DMS 273 treated with DMSO at 0.1 percent for 48 hours (cell line): ENCODE data around the gene GPR42.
"Not testable (repeated sequence)": the region's sequence is repeated elsewhere in the genome, so short reads cannot be mapped to it uniquely, and the experiment has no call there.

Source experiments
- DNase-seq: peaks from one replicate; lab custom pipeline; 2025; lab: John Stamatoyannopoulos, UW

The GPR42 gene

DNA sequence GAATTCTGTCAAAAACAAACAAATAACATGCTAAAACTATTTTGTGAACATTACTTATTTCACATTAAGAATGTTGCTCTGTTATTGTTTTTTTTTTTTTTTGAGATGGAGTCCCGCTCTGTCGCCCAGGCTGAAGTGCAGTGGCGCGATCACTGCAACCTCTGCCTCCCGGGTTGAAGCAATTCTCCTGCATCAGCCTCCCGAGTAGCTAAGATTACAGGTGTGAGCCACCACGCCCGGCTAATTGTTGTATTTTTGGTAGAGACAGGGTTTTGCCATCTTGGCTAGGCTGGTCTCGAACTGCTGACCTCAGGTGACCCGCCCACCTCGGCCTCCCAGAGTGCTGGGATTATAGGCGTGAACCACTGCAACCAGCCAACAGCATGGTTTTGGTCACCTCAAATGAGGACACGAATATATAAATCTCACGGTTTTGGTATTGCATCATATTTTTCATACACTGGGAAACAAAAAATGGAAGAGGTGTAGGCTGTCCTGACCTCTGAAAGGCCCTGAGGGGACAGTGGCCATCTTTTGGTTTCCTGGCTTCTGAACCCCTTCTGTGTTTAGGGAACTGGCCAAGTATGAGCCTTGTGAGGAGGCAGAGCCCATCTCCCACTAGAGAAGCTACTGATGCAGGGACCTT lies 25.5 kb downstream of the GPR42 start:
- no peak for DNase-seq

DNA sequence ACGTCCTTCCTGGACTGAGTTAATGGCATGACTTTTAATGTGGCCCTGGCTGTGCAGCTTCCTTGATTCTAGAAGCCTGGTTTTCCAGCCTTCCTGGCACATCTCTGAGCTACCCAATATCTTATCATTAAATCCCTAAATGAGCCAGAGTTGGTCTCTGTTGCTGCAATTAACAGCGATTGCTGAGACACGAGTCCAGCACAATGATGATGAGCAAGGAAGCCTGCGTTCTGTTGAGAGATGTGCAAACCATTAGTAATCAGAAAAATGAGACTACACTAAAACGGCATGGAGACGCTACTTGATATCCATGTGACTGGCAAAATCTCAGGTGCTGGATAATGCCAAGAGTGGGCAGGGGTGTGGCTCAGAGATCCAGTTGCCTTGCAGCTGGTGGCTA lies 26.2 kb downstream of the GPR42 start:
- DNase-seq = no peak

DNA sequence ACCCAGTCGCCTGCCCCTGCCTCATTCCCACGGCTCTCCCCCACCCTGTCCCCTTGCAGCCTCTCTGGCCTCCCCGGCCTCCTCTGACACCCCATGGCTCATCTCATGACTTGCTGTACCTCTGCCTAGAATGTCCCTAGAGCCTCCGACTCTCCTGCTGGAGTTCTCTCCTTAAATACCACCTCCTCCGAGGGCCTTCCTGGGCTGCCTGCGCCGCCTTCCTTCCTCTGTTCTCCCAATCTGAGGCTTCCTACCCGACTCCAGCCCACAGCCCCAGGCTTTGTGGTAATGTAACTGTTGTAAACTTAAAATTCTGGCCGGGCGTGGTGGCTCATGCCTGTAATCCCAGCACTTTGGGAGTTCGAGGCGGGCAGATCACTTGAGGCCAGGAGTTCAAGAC lies 27.7 kb downstream of the GPR42 start:
- no peak for DNase-seq

DNA sequence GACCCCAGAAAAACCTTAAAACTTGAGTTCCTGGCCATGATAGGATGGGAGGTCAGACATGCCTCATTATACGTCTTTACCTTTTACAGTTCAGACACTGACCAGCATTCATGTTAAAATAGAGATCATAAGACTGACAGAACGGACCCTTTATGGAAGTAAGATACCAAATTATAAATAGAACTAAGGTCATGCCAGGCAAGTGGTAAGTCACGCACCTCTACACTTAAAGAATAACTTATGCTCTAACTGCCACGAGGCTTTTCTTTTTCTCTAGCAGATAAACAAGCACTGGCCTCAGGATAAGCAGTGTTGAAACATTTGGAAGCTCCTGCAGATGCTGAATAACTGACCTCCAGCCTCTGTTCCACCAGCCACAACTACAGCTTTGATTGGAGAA lies 28.4 kb downstream of the GPR42 start:
- DNase-seq = no peak

DNA sequence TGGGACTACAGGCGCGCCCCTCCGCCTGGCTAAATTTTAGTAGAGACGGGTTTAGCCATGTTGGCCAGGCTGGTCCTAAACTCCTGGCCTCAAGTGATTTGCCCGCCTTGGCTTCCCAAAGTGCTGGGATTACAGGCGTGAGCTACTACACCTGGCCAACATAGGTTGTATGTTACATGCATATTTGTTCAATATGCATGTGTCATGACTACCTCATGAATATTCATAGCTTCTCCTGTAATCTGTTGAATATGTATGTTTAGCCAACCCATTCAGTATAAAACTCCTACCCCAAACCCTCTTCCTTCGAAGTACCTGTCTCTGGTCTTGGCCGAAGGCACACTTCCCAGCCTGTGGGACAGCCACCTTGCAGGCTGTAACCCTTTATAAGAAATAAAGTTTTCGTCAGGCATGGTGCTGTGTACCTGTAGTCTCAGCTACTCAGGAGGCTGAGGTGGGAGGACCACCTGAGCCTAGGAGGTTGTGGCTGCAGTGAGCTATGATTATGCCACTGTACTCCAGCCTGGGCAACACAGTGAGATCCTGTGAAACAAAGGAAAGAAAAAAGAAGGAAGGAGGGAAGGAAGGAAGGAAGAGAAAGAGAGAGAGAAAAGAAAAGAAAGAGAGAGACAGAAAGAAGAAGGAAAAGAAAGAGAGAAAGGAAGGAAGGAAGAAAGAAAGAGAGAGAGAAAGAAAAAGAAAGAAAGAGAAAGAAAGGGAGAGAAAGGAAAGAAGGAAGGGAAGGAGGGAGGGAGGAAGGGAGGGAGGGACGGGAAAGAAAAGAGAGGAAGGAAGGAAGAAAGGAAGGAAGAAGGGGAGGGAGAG lies 29.3 kb downstream of the GPR42 start:
- DNase-seq = no peak

DNA sequence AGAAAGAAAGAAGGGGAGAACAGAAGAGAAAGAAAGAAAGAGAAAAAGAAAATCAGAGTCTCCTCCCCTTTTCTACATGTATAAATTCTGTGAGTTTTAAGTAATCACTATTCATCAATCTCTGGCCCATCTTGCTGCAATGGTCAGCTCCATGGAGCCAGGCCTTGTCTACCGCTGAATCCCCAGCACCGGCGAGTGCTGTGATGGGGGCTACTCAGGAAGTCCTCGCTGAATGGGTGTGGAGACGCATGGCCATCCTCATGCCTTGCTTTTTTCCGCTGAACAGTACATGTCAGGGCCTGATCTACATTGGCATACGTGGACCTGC lies 29.9 kb downstream of the GPR42 start:
- no peak for DNase-seq

DNA sequence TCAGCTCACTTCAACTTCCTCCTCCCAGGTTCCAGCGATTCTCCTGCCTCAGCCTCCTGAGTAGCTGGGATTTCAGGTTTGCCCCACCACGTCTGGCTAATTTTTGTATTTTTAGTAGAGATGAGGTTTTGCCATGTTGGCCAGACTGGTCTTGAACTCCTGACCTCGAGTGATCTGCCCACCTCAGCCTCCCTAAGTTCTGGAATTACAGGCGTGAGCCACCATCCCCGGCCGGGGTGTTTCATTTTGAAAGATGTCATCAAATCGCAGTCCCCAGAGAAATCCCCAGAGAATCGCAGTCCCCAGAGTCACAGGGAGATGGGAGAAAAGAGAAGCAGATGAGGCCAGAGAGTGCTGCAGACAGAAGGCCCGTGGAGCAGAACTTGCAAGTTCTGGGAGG lies 30.5 kb downstream of the GPR42 start:
- not testable (repeated sequence) for DNase-seq

DNA sequence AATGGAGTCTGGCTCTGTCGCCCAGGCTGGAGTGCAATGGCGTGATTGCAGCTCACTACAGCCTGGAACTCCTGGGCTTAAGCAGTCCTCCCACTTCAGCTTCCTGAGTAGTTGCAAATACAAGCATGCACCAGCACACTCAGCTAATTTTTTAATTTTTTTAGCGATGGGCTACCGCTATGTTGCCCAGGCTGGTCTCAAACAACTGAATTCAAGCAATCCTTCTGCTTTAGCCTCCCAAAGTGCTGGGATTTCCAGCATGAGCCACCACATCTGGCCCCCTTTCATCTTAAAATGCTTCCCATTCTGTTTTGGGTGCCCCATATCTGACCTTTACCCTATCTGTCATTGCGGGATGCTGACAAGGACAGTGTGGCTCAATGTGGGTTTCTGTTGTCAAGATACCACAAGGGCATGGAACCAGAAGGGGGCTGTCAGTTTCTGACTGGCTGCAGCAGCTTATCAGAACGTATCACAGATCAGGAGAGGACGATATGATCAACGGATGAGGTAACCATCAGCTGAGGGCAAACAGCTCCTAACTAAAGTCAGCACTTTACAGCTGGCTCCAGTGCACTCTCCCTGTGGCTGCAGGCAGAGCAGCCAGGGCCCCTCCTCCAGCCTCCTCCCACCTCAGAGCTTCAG lies 32.4 kb downstream of the GPR42 start:
- no peak for DNase-seq

DNA sequence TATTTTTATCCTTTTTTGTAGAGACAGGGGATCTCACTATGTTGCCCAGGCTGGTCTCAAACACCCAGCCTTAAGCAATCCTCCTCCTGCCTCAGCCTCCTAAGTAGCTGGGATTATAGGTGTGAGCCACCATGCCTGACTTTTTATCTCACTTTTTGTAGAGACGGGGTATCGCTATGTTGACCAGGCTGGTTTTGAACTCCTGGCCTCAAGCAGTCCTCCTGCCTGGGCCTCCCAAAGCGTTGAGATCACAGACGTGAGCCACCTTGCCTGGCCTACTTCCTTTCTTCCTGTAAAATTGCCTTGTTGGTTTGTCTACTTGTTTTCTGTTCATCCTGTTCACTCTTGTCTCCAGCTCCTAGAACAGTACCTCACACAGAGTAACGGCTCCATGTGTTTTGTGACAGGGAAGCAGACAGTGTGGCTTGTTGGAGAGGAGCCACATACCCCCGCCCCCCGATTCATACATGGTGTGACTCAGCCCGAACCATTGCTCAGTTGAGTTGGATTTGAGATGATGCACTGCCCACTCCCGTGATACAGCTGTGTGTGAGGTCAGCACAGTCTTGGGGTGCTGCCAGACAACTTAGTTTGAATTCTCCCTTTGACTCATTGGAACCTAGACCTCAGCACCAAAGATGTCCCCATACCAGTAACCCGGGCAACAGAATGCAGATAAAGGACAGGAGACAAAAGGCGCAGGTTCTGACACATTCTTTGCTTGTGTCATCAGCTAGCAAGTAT lies 34.2 kb downstream of the GPR42 start:
- no peak for DNase-seq

DNA sequence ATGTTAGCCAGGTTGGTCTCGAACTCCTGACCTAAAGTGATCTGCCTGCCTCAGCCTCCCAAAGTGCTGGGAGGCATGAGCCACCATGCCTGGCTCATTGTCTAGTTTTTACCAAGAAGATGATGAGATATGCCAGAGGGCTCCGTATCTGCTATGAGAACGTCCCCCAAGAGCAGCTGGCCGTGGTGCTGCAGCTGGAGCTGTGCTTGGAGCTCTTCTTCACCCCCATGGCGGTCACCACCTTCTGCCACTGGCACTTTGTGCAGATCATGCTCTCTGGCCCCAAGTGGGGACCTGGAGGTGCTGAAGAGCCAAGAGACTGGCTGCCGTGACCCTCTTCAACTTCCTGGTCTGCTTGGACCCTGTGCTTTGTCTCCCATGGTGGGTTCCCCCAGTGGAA lies 36.8 kb downstream of the GPR42 start:
- no peak for DNase-seq

DNA sequence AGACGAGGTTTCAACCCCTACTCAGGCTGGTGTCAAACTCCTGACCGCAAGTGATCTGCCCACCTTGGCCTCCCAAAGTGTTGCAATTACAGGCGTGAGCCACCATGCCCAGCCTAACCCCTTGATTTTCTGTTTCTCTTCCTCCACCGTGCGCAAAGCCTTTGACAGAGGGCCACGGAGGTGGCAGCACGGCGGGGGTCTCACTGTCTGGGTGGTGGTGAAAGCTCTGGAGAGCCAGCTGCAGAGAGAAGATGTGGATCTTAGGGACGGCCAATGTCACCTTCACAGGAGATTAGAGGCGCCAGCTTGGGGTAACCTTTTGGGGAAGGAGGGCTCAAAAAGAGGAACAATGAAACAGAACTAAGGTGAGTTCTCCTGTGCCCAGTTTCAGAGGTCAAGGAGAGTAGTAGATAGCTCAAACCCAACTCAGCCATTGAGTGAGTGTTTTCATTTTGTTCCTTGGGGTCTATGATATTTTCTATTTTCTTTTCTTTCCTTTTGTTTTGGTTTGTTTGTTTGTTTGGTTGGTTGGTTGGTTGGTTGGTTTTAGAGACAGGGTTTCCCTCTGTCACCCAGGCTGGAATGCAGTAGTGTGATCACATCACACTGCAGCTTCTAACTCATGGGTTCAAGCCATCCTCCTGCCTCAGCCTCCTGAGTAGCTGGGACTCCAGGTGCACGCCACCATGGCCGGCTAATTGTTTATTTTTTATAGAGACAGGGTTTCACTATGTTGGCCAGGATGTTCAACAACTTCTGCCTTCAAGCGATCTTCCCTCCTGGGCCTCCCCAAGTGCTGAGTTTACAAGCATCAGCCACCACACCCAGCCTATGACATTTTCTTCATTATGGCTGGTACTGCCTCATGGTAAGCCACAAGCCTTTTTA lies 37.7 kb downstream of the GPR42 start:
- no peak for DNase-seq

DNA sequence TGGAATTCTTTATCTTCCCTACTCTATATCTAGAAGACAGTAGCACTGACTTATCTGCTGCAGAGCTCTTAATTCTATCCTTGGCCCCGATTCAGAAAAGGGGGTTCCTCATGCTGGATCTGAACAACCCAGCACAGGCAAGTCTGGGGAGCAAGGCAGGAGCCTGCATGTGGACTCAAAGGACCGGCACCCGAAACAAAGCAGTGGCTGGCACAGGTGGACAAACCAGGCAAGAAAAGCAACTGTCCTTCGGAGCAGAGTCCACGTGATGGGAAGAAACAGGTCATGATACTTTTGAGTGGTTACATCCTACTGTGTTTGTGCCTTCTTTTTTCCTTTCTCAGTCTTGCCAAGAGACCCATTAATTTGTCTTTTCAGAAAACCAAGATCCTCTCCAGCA lies 38.3 kb downstream of the GPR42 start:
- no peak for DNase-seq

DNA sequence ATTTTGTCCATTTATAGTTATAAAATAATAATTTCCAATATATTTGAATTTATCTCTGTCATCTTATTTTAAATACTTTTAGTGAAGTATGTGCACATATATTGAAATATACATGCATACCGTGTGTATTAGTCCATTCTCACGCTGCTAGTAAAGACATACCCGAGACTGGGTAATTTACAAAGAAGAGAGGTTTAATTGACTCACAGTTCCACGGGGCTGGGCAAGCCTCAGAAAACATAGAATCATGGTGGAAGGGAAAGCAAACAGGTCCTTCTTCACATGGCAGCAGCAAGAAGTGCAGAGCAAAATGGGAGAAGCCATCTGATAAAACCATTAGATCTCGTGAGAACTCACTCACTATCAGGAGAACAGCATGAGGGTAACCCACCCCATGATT lies 39.6 kb downstream of the GPR42 start:
- DNase-seq = no peak

DNA sequence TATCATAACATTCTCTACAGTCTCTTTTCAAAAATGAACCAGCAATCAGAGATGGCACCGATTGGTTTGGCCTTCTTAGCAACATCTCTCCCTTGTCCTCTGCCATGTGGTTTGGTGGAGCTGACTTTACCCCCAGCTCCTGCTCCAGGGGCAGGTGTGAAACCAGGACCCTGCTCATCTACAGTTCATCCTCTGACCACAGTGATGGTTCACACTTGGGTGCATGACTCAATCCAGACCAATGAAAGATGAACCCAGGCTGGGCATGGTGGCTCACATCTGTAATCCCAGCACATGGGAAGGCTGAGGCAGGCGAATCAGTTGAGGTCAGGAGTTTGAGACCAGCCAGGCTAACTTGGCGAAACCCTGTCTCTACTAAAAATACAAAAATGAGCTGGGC lies 43.6 kb downstream of the GPR42 start:
- no peak for DNase-seq

DNA sequence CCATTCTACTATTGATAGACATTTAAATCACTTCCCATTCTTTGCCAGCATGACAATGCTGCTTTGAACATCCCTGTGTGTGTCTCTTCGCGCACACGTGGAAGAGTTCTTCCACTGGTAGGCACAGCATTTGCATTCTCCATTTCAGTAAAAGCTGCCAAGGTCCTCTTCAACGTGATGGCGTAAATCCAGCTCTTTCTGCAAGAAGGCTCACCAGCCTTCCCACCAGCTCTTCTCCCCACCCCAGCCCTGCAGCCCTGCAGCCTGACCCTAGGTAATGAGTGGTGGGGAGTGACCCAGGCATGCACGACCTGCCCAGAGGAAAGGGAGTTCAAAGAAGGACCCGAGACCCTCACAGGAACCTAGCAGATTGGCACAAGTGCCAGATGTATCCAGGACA lies 45.5 kb downstream of the GPR42 start:
- DNase-seq = no peak

DNA sequence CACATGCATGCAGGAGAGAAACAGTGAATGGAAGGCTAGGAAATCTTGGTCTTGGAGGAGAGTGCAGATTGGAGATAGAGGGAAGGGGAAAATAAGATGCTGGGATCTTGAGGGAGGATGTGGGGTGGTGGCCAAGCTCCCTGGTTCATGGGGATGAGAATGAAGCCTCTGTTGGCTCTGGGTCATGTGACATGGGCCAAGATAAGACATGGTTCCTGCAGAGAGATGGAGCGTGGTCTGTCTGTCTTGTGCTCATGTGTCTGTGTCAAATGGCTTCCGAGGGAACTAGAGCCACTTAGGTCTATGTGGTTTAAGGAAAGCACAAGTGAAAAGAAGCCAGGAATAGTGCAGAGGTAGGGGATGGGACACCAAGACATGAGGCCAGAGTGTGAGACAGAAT lies 46.4 kb downstream of the GPR42 start:
- no peak for DNase-seq

DNA sequence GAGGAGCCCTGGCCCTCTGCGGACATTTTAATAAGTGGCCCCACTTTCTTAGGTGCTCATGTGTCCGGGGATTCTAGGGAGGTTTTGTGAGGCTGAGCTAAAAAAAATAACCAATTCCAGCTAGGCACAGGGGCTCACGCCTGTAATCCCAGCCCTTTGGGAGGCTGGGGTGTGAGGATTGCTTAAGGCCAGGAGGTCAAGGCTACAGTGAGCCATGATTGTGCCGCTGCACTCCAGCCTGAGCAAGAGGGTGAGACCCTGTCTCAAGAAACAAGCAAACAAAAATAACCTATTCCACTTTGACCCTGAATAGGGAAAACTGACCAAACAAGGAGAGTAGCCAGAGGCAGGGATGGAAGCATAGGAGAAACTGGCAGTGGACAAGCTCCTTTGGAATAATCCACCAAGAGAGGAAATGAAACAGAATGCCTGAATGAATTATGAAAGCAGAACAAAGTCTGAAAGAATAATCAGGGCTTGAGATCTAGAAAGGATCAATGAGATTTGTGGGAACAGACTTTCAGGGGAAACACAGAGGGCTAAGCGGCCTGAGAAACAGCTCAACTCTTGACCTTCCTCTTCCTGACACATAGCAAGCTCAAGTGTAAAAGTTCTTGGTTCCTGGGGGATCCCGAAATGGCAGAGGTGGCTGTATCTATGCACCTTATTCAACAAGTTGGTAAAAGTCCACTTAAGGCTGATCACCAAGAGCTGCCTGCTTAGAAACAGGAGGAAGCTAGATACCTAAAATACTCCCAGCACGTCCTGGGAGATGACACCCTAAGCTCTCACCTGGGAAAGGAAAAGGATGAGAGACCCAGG lies 47.1 kb downstream of the GPR42 start:
- DNase-seq = no peak

DNA sequence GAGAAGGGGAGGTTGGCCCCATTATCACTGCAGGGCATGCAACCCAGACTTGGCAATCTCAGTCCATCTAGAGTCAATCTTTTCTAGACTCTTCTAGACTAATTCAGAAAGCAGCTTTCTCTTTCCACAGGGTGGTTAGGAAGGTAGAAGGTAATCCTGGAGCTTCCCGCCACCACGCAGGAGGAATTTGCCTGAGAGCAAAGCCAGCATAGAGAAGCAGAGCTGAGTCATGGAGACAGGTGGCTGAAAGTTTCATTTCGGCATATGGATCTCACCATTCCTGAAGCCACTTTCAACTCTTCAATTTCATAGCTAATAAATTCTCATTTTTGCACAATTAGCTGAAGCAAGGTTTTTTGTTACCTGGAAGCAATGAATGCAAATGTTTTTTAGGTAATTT lies 48.2 kb downstream of the GPR42 start:
- no peak for DNase-seq

DNA sequence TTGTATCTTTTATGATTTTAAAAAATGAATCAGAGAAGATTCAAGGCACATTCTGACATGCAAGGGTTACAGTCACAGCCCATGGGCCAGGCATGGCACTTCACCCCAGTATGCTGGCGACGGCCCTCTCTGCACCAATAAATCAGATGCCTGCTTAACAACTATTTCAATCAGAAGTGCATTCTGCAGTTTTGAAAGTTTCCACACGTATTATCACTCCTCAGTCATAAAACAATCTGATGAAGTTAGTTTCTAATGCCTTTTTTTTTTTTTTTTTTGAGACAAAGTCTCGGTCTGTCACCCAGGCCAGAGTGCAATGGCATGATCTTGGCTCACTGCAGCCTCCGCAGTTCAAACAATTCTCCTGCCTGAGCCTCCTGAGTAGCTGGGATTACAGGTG lies 48.9 kb downstream of the GPR42 start:
- no peak for DNase-seq

DNA sequence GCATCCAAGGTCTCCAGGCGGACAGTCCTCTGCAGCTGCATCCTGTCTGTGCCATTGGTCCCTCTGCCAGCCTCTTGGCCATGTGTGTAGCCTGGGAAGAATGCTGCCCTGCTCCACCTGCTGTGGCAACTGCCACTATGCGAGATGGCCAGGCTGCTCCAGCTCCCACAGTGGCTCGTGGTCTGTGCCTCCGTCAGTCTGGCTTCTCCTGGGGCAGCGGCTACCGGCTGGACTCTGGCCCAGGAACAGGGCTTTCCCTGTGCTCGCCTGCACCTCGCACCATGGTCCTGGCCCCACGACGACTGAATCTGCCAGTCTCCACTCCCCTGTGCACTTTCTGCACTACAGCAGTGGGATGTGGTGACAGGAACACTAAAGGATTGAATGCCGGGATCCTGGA lies 50.5 kb downstream of the GPR42 start:
- no peak for DNase-seq
